Lung (tissue), 12 donors: ENCODE measurements around the gene C18orf54. TPM values are rescaled to one million over a fixed set of nuclear protein-coding genes. Genes with fewer than 3 reads are reported as not detected.
A peak's percentile ranks its signal among the peaks of the same experiment; 100 is the strongest.

Source experiments
- ATAC-seq: fragments of 200-7000 bp; cut with Tn5 transposase; one replicate; pipeline ENCODE4 v1.9.1; 2020; ENCODE audit warnings: moderate number of reproducible peaks; ENCODE audit not compliant: insufficient read depth, low FRiP score
- DNase-seq, 3 donors: peaks; one replicate each; pipeline ENCODE4 v3.0.0-alpha.2; 2013 to 2017
- H3K27ac ChIP-seq, 2 donors: one replicate each; pipeline ENCODE4 v1.5.1; 2013; ENCODE audit warnings: mild to moderate bottlenecking in 2 of 2, moderate library complexity in 2 of 2, control low read depth in 1 of 2, inconsistent platforms in 1 of 2, low read depth in 1 of 2, low read length in 1 of 2
- H3K27me3 ChIP-seq, 3 donors: one replicate each; pipeline ENCODE4 v1.5.1; 2013; ENCODE audit warnings: low read length in 2 of 3; ENCODE audit not compliant: control insufficient read depth in 3 of 3, insufficient read depth in 3 of 3
- H3K36me3 ChIP-seq, 4 donors: one replicate each; pipeline ENCODE4 v1.5.1; 2013; ENCODE audit warnings: low read length in 4 of 4, mild to moderate bottlenecking in 1 of 4, moderate library complexity in 1 of 4; ENCODE audit not compliant: control insufficient read depth in 4 of 4, insufficient read depth in 4 of 4
- H3K4me1 ChIP-seq, 5 donors: one replicate each; pipeline ENCODE4 v1.5.1; 2013; ENCODE audit warnings: low read length in 5 of 5, mild to moderate bottlenecking in 2 of 5, moderate library complexity in 1 of 5; ENCODE audit not compliant: control insufficient read depth in 5 of 5, insufficient read depth in 5 of 5
- H3K4me3 ChIP-seq: one replicate; pipeline ENCODE4 v1.5.1; 2013; ENCODE audit warnings: mild to moderate bottlenecking, control low read depth, moderate library complexity
- H3K9ac ChIP-seq, 2 donors: one replicate each; pipeline ENCODE4 v1.5.1; 2013; ENCODE audit warnings: low read length in 2 of 2, control low read depth in 1 of 2; ENCODE audit not compliant: insufficient read depth in 1 of 2
- H3K9me3 ChIP-seq, 4 donors: one replicate each; pipeline ENCODE4 v1.5.1; 2013; ENCODE audit warnings: low read length in 3 of 4, mild to moderate bottlenecking in 1 of 4, moderate library complexity in 1 of 4; ENCODE audit not compliant: control insufficient read depth in 4 of 4, insufficient read depth in 3 of 4
- CTCF ChIP-seq: IDR thresholded peaks from 2 replicates; pipeline ENCODE4 v1.5.1; 2012; ENCODE audit warnings: mild to moderate bottlenecking; ENCODE audit errors: control extremely low read depth, extremely low read depth
- WGBS, 2 donors: extraction: QIAGEN DNeasy Blood & Tissue Kit; methylation state at CpG; one replicate each; pipeline ENCODE4 v1.1.7; 2013; 5-methylcytosine and 5-hydroxymethylcytosine counted together
- polyA plus RNA-seq, 2 donors: library from polyadenylated mRNA; stranded (reverse); fragments of 200-250 nt; gene quantifications; one replicate each; pipeline ENCODE4 v1.2.1, GENCODE V29; 2013
- total RNA-seq, 2 donors: library from RNA; depleted of rRNA in 1 of 2; stranded (reverse); fragments of >200 nt in 1 of 2; gene quantifications; one replicate each; pipeline ENCODE4 v1.2.1, GENCODE V29; 2014 to 2021
- donor health status: control.
- donor health status: control.
- donor health status: Bipolar disorder and iron deficiency.
- donor health status: healthy.
- donor health status: DM: yes; HTN: yes; CAD: no.

C18orf54 gene
- total and polyA plus RNA-seq, 4 donors: 0.49 to 11.6 (median 1.3) TPM

- H3K36me3 ChIP-seq: no peaks in the 10 kb centered on the region
- 86 to 90% methylated on average over 3 of the region's 3 CpGs for WGBS, 2 donors
- ATAC-seq (no peak), DNase-seq (no peak)
- H3K4me3 ChIP-seq: no peak overlapping the region
- H3K4me1 ChIP-seq: peaks cover 0 to 1% (median 0%) of the 10 kb centered on the region in 5 donors
- no peaks in the 10 kb centered on the region for H3K9me3 ChIP-seq
- no peak overlapping the region for H3K27ac ChIP-seq
- TF ChIP-seq CTCF: no peak
- H3K9ac ChIP-seq: no peak overlapping the region
- H3K27me3 ChIP-seq: no peaks in the 10 kb centered on the region
Measured at GRCh38 chr18:54387631-54388030, 29.9 kb downstream of the C18orf54 start.

- DNase-seq: peak; percentile 9 to 20 (median 13)
- TF ChIP-seq CTCF: no peak
- H3K4me3 ChIP-seq: no peak overlapping the region
- H3K9ac ChIP-seq: no peak overlapping the region
- H3K27ac ChIP-seq: no peak overlapping the region
- ATAC-seq: no peak
- no peaks in the 10 kb centered on the region for H3K36me3 ChIP-seq
- peaks cover 0 to 1% (median 0%) of the 10 kb centered on the region in 5 donors for H3K4me1 ChIP-seq
- 41 to 42% methylated on average over 6 of the region's 6 CpGs for WGBS, 2 donors
- no peaks in the 10 kb centered on the region for H3K27me3 ChIP-seq
- H3K9me3 ChIP-seq: no peaks in the 10 kb centered on the region
Measured at GRCh38 chr18:54388203-54389142, 30.8 kb downstream of the C18orf54 start.

GRCh38 chr18:54389143-54389505 is 31.4 kb downstream of the C18orf54 start:
- H3K4me1 ChIP-seq: peaks cover 0 to 1% (median 0%) of the 10 kb centered on the region in 5 donors
- TF ChIP-seq CTCF: no peak
- no peak overlapping the region for H3K27ac ChIP-seq
- DNase-seq (no peak), ATAC-seq (no peak)
- no peaks in the 10 kb centered on the region for H3K9me3 ChIP-seq
- H3K27me3 ChIP-seq: no peaks in the 10 kb centered on the region
- H3K9ac ChIP-seq: no peak overlapping the region
- H3K36me3 ChIP-seq: no peaks in the 10 kb centered on the region
- WGBS, 2 donors: 25 to 28% methylated on average over 2 of the region's 2 CpGs
- H3K4me3 ChIP-seq: no peak overlapping the region
